Epithelial cell of prostate (primary cell): Measurements from ENCODE around the gene CSGALNACT2.

Experiments
- DNase-seq: peaks from one replicate; pipeline ENCODE4 v3.0.0-alpha.2; 2011; ENCODE audit warnings: low read depth, low spot score
- H3K27ac ChIP-seq: fragments of 450-650 bp; 2 replicates; pipeline ENCODE4 v1.5.1; 2017; ENCODE audit warnings: mild to moderate bottlenecking

CSGALNACT2 gene

DNA sequence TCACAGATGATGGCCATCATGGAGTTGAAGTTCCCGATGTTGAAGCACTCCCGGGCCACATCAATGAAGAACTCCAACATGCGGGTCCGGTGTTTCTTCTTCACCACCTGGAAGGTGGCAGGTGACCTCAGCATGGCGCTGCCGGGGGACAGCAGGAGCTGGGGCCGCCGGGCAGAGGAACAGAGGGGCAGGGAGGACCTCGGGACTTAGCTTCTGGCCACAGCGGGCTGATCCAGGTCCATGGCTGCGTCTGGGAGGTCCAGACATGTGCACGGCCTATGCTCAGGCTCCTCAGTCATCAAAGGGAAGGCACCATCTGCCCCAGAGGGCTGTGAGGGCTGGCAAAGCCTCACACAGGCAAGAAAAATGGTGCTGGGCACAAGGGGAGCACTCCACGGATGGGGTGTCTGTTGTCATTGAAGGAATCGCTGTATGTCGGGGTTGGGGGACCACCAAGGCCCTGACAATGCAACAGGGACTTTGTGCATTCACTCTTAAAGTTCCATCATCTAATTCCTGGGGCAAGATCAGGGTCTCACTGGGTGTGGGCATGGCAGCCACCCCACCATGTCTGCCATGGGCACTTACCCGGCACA is 60.9 kb downstream of the CSGALNACT2 start:
- H3K27ac ChIP-seq = no peak overlapping the region
- DNase-seq = no peak

DNA sequence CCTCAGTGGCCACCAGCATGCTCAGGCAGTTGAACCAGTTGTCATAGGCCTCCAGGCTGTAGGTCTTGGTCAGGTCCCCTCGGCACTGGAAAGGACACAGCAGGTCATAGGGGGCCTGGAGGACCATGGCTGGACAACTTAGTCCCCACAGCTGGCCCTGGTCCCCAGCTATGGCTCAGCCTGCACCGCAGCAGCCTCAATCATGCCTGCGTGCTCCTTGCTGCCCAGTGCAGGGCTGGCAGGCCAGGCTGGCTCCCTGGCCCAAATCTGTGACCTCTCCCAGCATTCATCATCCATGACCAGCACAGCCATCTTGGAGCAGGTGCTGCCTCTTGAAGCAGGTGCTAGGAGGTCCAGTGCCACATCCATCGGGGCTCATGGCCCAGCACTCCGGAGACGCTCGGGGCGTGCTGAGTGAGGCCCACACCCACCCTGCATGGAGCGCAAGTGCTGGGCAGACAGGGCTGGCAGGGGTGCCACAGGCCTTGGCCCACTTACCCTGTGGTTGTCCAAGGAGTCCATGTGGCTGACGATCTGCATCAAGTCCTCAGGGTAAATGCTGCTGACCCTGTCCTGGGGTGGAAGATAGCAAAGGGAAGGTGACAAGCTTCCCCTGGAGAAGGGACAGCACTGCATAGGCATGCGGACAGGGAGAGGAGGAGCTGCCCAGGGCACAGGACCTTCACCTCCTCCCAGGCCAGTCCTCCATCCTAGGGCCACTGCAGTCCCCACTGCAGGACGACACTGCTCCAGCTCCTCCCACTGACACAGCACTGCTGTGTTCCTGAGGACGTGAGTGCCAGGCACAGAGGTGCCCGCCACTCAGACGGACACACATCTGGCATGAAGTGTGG is 61.7 kb downstream of the CSGALNACT2 start:
- DNase-seq = no peak
- H3K27ac ChIP-seq = no peak overlapping the region

DNA sequence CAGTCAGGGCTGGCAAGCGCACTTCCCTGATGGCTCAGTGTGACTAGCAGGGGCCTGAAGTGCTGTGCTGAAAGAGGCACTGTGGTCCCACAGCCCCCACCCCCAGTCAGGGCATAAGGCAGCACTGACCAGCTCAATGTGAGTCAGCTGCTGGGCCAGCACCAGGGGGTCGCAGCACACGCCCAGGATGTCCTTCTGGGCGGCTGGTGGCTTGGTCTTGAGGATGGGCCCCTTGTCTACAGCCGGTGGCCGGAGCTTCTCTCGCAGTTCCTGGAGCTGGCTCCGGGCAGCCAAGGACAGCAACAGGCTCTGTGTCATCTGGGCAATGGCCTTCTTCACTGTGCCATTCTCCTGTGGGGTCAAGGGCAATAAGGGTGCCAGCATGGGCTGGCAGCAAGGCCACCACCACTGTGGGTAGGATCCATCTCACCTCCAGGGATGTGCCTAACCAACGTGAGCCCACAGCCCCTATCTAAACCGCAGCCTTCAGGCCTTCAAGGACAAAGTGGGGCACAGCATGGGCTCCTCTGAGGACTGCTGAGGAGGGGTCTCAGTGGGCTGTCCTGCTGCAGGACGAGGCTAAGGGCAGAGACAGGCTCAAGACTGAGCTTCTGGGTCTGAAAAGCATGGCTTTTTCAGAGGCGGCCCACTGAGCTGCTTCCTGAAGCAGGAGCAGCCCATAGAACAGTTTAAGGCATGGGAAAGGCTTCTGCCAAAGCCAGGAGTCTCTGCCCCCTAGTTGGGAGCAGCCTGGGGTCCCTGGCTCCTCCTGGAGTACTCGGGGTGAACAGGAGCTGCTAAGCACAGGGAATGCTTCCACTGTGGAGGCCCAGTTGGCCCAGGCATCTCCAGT is 62.5 kb downstream of the CSGALNACT2 start:
- DNase-seq = no peak
- no peak overlapping the region for H3K27ac ChIP-seq

- no peak overlapping the region for H3K27ac ChIP-seq
- no peak for DNase-seq
Observed at GRCh38 chr10:43201545-43202131, 63.4 kb downstream of the CSGALNACT2 start.

- no peak for DNase-seq
- no peak overlapping the region for H3K27ac ChIP-seq
Observed at GRCh38 chr10:43202224-43202656, 64.0 kb downstream of the CSGALNACT2 start.

GRCh38 chr10:43202657-43203447 is 64.6 kb downstream of the CSGALNACT2 start:
- no peak for DNase-seq

DNA sequence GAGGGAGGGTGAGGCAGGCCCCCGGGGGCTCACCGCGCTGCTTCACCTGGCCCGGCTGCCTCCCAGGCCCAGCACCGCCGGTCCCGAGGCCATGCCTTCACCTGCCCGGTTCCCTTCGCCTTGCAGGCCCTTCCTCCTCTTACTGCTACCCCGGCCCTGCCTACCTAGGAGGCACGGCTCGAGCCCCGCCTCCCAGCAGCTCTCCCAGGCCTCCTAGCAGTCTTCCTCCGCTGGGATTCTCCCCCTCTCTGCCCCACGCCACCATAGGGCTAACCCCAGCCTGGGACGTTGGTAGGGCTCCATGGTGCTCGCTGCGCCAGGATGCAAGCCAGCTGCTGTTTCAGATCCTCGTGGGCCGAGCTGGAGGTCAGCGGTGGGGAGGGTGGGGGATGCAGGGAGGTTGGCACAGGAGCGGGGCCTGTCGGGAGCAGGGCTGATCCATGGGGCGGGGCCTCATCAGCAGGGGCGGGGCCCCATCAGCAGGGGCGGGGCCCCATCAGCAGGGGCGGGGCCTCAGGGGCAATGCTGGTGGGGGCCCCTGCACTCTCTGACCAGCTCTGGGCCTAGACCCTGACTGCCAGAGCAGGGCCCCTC is 65.3 kb downstream of the CSGALNACT2 start:
- no peak overlapping the region for H3K27ac ChIP-seq
- DNase-seq = no peak

More at GRCh38 chr10:43202657-43203447, 64.6 kb downstream of the CSGALNACT2 start:
- no peak overlapping the region for H3K27ac ChIP-seq

DNA sequence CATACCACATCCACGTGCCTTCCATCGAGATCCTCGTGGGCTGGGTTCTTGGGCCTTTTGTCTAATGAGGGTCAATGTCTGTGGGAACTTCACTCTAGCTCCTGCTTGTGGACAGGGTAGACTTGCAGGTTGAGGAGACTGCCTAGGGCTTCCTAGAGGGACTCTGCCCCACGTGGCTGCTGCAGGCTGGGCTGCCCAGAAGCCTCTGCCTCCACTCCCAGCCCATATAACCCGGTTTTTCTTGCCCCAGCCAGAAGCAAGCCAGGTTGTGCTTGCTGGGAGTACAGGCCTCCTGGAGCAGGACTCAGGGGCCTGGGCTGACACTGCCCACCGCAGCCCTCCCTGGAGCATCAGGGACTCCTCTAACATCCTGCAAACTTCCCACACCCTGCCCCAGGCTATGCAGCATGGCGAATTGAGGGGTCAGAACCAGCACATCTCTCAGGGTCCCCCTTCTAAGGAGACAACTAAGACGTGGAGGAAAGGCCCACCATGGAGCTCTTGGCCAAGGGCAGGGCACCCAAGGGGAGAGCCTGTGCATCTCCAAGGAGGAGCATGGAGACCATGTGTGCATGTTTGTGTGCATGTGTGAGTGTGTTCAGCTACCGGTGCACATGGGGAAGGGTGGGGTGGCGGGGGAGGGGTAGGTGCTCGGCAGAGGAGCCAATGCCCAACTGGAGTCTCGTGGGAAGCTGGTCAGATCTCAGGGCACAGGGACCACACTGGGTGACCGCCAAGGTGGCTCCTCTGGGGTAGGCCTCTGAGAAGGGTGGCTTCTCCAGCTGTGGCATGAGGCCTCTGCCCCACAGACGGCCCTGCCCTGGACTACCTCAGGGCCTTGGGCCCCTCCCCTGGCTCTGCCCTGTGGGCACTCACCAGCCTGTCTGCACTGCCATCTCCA is 66.0 kb downstream of the CSGALNACT2 start:
- H3K27ac ChIP-seq = no peak overlapping the region
- no peak for DNase-seq

DNA sequence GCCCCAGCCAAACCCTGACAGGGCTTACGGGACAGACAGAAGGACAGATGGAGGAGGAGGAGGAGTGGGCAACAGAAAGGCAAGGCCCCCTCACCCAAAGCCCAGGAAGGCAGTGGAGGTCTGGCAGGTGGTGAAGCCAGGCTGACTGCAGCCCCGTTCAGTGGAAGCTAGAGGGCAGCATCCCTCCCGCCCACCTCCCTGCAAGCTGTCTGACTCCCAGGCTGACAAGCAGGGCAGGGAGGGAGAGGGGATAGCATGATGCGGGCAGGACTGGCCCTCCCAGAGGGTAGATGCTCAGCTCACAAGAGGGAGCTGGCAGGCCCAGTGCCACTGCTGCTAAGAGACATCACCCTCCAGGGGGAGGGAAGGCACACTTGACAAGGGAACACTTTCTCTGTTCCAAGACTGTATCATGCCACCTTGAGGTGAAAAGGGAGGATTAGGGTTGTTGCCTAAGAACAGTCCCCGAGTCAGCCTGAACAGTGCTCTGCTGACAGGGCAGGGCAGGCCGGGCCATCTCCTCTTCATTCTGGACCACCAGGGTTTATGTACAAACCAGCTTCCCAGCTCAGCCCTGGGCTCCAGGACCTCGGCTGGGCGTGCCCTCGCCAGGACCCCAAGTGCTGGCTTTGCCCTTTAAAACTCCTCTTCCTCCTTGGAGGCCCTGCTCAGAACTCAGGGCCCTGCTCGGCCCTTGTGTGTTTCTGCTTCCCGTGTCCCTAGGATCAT is 66.9 kb downstream of the CSGALNACT2 start:
- no peak overlapping the region for H3K27ac ChIP-seq
- DNase-seq = no peak

- no peak overlapping the region for H3K27ac ChIP-seq
- no peak for DNase-seq
Observed at GRCh38 chr10:43205681-43206390, 67.6 kb downstream of the CSGALNACT2 start.

GRCh38 chr10:43206391-43207235 is 68.4 kb downstream of the CSGALNACT2 start:
- DNase-seq = no peak
- no peak overlapping the region for H3K27ac ChIP-seq

DNA sequence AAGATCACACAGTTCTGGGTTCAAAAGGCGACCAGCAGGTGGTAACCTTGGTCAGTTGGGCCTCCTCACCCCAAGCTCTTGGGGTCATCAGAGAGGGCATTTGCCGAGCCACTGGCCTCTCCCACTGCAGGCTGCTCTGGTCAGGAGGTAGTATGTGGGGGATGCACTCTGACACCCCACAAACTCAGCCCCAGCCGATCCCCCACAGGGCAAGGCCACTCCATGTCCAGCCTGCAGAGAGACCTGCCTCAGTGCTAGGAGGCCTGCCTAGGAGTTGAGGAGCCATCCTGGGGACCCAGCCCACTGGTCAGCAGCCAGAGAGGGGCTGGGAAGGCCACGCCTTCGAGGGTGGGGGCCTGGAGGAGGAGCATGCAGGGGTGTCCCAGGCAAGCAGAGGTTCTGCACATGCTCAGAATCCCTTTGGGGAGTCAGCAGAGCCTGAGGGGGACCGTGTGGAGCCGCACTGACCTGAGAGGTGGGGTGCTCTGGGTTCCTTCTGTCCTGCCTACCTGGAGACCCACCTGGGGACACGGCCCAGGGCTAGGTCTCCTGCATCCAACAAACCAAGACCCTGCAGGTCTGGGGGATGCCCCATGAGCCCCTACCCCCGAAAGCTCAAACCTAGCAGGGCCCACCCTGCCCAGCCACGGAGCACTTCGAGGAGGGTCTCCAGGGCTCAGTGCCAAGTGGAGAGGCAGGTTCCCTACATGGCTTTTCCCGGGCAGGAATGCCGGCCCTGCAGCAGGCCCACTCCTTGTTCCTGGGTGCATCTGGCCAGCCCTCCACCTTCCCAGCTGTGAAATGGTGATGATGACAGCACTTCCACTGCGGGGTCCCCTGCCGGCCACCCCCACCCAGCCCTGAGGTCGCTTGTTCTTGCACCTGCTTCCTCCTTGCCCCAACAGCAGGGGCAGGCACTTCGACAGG is 70.2 kb downstream of the CSGALNACT2 start:
- H3K27ac ChIP-seq = no peak overlapping the region
- no peak for DNase-seq

GRCh38 chr10:43209074-43209455 is 70.8 kb downstream of the CSGALNACT2 start:
- DNase-seq = no peak
- H3K27ac ChIP-seq = no peak overlapping the region

GRCh38 chr10:43209651-43210141 is 71.5 kb downstream of the CSGALNACT2 start:
- H3K27ac ChIP-seq = no peak overlapping the region
- DNase-seq = no peak

DNA sequence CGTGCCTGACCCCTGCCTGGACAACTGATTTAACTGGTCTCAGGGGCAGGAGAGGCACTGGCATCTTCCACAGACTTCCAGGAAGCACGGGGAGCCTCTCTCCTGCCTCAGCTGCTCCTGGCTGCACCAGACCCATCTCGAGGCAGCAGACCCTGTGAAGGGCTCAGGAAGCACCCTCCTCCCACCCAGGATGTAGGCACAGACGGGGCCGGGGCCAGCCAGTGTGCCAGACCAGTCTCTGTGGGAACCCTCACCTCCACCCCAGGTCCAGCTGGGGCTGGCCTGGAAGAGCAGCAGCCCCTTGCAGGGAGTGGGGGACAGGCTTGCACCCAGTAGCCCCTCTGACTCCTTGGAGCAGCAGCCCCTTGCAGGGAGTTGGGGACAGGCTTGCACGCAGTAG is 72.3 kb downstream of the CSGALNACT2 start:
- H3K27ac ChIP-seq = no peak overlapping the region
- no peak for DNase-seq
